K562 treated with DMSO at 1 percent for 4 hours (cell line): Measurements from ENCODE around the gene KEAP1. TPM values are rescaled to one million over a fixed set of nuclear protein-coding genes. Genes with fewer than 3 reads are reported as not detected.

Experiments used
- total RNA-seq: library from RNA; unstranded; fragments of 300-600 nt; gene quantifications from 2 replicates; pipeline ENCODE4 v1.2.3, GENCODE V29; 2022; ENCODE audit not compliant: insufficient read depth

KEAP1 gene
- 50.6 and 59.5 TPM in 2 replicates for total RNA-seq

GRCh38 chr19:10503002-10503789 is at the start of gene KEAP1:
Gene KEAP1, minus strand, starts transcription at chr19:10503356. Its CDS starts 3,323 bp downstream, at chr19:10500033.

GRCh38 chr19:10543420-10544241 is 40.5 kb upstream of the KEAP1 start, which contains the start of gene ATG4D:
Gene ATG4D, plus strand, starts transcription at chr19:10543904. Its CDS starts 187 bp downstream, at chr19:10544091.

GRCh38 chr19:10517361-10517759 is 14.2 kb upstream of the KEAP1 start, which contains the start of gene S1PR5:
Gene S1PR5, minus strand, starts transcription at chr19:10517447. Its CDS starts 2,436 bp downstream, at chr19:10515011.

Other genes with a start within 250 kb of the KEAP1 start
- gene ICAM1, start 232.2 kb downstream of the KEAP1 start, total RNA-seq: 42.4 and 49.5 TPM in 2 replicates
- 87.1 and 92.6 TPM in 2 replicates for gene ICAM4, start 216.4 kb downstream of the KEAP1 start, total RNA-seq
- 37.0 and 39.1 TPM in 2 replicates for gene ICAM5, start 213.4 kb downstream of the KEAP1 start, total RNA-seq
- 6.8 and 13.6 TPM in 2 replicates for gene ZGLP1, start 193.5 kb downstream of the KEAP1 start, total RNA-seq
- 27.8 and 42.6 TPM in 2 replicates for gene FDX2, start 187.3 kb downstream of the KEAP1 start, total RNA-seq
- gene RAVER1, start 169.8 kb downstream of the KEAP1 start, total RNA-seq: 60.1 and 84.3 TPM in 2 replicates
- 8.1 and 15.6 TPM in 2 replicates for gene ICAM3, start 163.7 kb downstream of the KEAP1 start, total RNA-seq
- 128 and 144 TPM in 2 replicates for gene TYK2, start 122.8 kb downstream of the KEAP1 start, total RNA-seq
- gene CDC37, start 99.8 kb downstream of the KEAP1 start, total RNA-seq: 266 and 284 TPM in 2 replicates
- gene PDE4A, start 82.8 kb downstream of the KEAP1 start, total RNA-seq: 8.9 and 20.3 TPM in 2 replicates
- gene S1PR5, start 14.1 kb upstream of the KEAP1 start, total RNA-seq: not detected in 2 replicates
- gene ATG4D, start 40.5 kb upstream of the KEAP1 start, total RNA-seq: 64.0 and 67.0 TPM in 2 replicates
- 31.8 and 31.9 TPM in 2 replicates for gene KRI1, start 62.7 kb upstream of the KEAP1 start, total RNA-seq
- gene CDKN2D, start 65.6 kb upstream of the KEAP1 start, total RNA-seq: 38.7 and 39.7 TPM in 2 replicates
- not detected in 2 replicates for gene AP1M2, start 84.0 kb upstream of the KEAP1 start, total RNA-seq
- gene SLC44A2, start 122.2 kb upstream of the KEAP1 start, total RNA-seq: 34.4 and 49.9 TPM in 2 replicates
- 192 and 224 TPM in 2 replicates for gene ILF3, start 151.0 kb upstream of the KEAP1 start, total RNA-seq
- 15.1 and 15.8 TPM in 2 replicates for gene QTRT1, start 198.1 kb upstream of the KEAP1 start, total RNA-seq
- 230 and 243 TPM in 2 replicates for gene DNM2, start 214.7 kb upstream of the KEAP1 start, total RNA-seq